Measurements from ENCODE around the gene RNF32. TPM values are rescaled to one million over a fixed set of nuclear protein-coding genes. Genes with fewer than 3 reads are reported as not detected.

Gene RNF32
- total and polyA plus RNA-seq, 12 donors: 0.21 to 1.00 (median 0.39) TPM; not detected in 3

GRCh38 chr7:156667110-156667426, 26.5 kb downstream of the RNF32 start:
- Histone ChIP-seq H3K27ac (no peak overlapping the region), H3K36me3 (peaks cover 0 to 31% (median 0%) of the 10 kb centered on the region in 9 donors), H3K4me3 (no peak overlapping the region), H3K27me3 (no peaks in the 10 kb centered on the region), H3K9me3 (no peaks in the 10 kb centered on the region), H3K4me1 (no peaks in the 10 kb centered on the region)
- ATAC-seq (no peak), DNase-seq (no peak)
- 83 to 94% methylated on average over 1 of the region's 1 CpG for WGBS, 2 donors
- intact Hi-C loops (cut with DNase I): no loop called here
- no peak for TF ChIP-seq CTCF (IDR thresholded peaks at IDR 0.05)

GRCh38 chr7:156668130-156668741, 27.7 kb downstream of the RNF32 start:
- 90 to 94% methylated on average over 13 of the region's 13 CpGs for WGBS, 2 donors
- TF ChIP-seq CTCF (IDR thresholded peaks at IDR 0.05): no peak
- intact Hi-C loops (cut with DNase I): no loop called here
- H3K4me3 ChIP-seq: no peak overlapping the region
- no peaks in the 10 kb centered on the region for H3K4me1 ChIP-seq
- no peaks in the 10 kb centered on the region for H3K9me3 ChIP-seq
- H3K27me3 ChIP-seq: no peaks in the 10 kb centered on the region
- H3K36me3 ChIP-seq: peaks cover 0 to 40% (median 0%) of the 10 kb centered on the region in 9 donors
- no peak overlapping the region for H3K27ac ChIP-seq
- DNase-seq (no peak), ATAC-seq (no peak)

GRCh38 chr7:156669035-156669828, 28.7 kb downstream of the RNF32 start:
- intact Hi-C loops (cut with DNase I): no loop called here
- ATAC-seq (peak in 1 of 8 donors; percentile 44), DNase-seq (no peak)
- whole genome bisulfite sequencing, 2 donors: 94 to 97% methylated on average over 19 of the region's 19 CpGs
- no peak for TF ChIP-seq CTCF (IDR thresholded peaks at IDR 0.05)
- Histone ChIP-seq H3K27me3 (no peaks in the 10 kb centered on the region), H3K4me1 (no peaks in the 10 kb centered on the region), H3K4me3 (no peak overlapping the region), H3K9me3 (no peaks in the 10 kb centered on the region), H3K36me3 (peaks cover 0 to 44% (median 0%) of the 10 kb centered on the region in 9 donors), H3K27ac (no peak overlapping the region)

- H3K36me3 ChIP-seq: peaks cover 0 to 81% (median 12%) of the 10 kb centered on the region in 9 donors
- no peaks in the 10 kb centered on the region for H3K4me1 ChIP-seq
- WGBS, 2 donors: 94 to 97% methylated on average over 6 of the region's 6 CpGs
- H3K27me3 ChIP-seq: no peaks in the 10 kb centered on the region
- DNase-seq: no peak
- no peaks in the 10 kb centered on the region for H3K9me3 ChIP-seq
- no peak for TF ChIP-seq CTCF (IDR thresholded peaks at IDR 0.05)
- ATAC-seq: no peak
- no peak overlapping the region for H3K27ac ChIP-seq
- no peak overlapping the region for H3K4me3 ChIP-seq
- intact Hi-C loops (cut with DNase I): no loop called here
These were observed 32.9 kb downstream of the RNF32 start for GRCh38 chr7:156673454-156673853.

Data from heart right ventricle (tissue), 16 donors.